Measurements from ENCODE around the gene PDCL2.
A peak's percentile ranks its signal among the peaks of the same experiment; 100 is the strongest.
"Not testable (repeated sequence)": the region's sequence is repeated elsewhere in the genome, so short reads cannot be mapped to it uniquely, and the experiment has no call there.

PDCL2 gene

DNA sequence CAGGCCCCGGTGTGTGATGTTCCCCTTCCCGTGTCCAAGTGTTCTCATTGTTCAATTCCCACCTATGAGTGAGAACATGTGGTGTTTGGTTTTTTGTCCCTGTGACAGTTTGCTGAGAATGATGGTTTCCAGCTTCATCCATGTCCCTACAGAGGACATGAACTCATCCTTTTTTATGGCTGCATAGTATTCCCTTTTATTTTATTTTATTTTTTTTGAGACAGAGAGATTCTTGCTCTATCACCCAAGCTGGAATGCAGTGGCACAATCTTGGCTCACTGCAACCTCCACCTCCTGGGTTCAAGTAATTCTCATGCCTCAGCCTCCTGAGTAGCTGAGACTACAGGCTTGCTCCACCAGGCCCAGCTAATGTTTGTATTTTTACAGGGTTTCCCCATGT, 9.3 kb downstream of the PDCL2 start:
- DNase-seq: not testable (repeated sequence)

DNA sequence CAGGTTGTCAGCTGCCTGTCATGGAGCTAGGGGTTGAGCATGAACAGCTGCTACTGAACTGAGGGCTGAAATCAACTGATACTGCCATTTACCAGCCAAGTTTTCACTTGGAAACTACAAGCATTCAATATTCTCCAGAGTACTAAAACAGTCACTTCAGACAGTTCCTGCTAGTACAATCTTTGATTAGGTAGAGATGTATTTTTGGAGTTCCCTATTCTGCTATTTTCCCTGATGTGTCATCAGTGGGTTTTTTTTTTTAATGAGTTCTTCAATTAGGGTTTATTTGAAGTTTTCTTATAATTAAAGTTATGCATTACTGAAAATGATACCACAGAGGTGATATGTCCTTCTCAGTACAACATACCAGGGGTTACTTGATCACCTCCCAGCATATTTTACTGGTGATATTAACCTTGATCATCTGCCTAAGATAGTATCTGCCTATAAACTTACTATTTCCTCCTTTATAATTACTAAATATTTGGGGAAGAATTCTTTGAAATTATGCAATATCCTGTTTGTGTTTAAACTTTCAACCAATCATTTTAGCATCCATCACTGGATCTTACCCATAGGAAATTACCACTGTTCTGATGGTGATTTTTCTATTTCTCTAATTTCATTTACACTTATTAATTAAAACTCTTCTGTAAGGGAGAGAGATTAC, 13.6 kb downstream of the PDCL2 start:
- no peak for DNase-seq

DNA sequence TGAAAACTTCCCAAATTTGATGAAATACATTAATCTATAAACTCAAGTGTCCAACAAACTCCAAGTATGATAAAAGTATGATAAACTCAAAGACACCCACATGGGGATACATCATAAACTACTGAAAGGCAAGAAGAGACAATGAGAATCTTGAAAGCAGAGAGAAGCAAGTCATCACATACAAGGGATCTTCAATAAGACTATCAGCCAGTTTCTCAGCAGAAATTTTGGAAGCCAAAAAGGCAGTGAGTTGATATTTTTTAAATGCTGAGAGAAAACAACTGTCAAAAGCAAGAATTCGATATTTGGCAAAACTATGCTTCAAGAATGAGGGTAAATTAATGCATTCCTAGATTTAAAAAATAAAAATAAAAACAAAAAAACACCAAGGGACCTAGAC, 16.5 kb downstream of the PDCL2 start:
- no peak for DNase-seq

DNA sequence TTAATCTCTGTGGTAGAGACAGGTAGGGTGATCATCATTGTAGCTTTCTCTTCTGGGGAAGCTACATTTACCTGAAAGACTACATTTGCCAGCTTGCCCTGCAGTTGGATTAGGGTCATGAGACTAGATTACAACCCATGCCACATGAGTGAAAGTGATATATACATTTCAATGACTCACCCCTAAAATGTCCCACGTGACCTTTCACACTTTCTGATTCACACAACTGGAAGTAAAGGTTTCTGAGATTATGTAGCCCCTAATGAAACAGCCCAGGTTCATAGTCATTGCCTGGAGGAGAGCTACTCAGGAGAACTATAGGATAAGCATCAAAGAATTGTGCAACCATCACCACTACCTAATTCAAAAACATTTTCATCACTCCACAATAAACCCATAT, 17.8 kb downstream of the PDCL2 start:
- DNase-seq: no peak

DNA sequence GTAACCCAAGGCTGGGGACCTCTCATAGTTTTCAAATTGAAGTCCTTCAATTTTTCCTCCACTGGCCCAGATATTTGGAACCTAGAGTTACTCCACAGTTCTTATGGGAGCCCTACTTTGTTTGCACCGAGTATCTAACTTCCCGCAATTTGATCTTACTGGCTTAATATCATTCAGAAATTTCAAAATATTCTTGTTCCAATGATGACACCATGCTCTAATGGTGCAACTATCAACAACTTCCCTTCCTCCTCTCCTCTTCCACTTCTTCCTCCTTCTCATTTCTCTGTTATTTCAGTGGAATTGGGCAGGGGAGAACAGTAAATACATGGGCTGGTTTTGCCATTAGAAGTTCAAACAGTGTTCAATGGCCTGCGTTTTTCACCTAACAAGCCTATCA, 20.2 kb downstream of the PDCL2 start:
- no peak for DNase-seq

DNA sequence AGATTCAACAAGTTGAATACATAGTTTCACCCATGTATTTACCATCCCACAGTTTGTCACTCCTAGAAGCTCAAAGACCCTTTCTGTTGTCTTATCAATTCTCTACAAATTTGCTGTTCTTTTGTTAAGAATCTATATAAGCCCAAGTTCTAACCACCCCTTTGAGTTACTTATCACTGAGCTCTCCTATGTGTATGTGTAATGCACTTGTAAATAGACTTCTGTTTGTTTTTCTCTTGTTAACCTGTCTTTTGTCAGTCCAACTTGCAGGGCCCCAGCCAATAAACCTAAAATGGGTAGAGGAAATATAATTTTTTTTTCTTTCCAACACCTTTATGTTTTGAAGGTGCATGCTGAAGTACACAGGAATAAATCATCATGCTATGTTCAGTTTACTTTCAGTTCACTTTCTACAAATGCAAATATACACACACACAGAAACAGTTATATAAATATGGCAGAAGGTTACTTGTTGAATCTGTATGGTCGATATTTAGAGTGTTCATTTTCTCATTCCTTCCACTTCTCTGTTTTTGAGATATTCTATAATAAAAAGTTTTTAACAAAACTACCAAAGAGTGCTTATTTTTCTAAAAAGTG, 23.0 kb downstream of the PDCL2 start:
- DNase-seq: no peak

DNA sequence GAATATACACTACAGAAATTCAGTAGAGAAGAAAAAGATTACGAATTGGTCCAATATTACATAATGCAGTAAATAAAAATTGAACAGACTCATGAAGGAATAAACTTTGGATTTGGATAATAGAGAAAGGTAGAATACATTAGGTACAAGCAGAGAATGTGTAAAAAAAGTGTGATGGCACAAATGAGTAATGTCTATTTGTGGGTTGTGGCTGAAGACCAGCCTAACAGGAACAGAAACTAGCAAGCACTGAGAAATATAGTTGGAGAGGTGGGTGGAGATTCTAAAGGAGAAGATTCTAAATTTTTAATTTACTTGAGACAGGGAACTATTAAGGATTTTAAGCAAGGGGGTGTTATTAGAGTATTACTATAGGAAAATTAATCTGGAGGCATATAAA, 30.2 kb downstream of the PDCL2 start:
- no peak for DNase-seq

DNA sequence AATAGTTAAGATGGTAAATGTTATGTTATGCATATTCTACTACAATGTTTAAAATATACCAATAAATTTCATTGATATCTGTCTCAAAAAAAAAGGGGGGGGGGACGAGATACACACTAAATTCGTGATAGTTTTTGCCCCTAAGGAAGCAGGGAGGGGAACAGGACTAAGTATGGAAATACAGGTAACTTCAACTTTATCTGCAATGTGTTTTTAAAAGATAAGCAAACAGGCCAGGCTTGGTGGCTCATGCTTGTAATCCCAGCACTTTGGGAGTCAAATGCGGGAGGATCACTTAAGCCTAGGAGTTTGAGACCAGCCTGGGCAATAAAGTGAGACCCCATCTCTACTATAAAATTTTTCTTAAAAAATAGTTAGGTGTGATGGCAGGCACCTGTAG, 31.9 kb downstream of the PDCL2 start:
- DNase-seq: no peak

DNA sequence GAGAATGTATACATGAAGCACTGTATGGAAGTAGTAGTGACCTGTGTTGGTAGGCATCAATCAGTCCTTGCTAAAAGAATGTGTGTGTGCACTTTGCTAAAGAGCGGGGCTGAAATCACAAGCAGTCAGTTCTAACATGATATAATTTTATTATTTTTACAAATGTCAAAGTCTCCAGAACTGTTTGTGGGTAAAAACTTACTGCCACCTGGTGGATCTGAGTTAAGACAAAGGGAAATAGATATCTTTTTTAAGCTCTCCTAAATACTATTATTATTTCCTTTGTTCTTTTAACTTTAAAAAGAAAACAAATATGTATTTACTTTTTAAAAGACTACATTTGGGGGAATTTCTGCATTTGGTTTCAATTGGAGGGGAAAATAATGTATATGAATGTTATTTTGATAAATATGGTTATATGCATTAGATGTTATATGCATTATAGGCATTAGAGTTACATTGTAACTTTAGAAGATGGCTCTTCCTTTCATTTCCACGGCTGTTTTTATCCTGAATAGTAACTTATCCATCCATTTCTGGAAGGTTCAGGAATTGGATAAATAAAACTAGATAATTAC, 37.5 kb downstream of the PDCL2 start:
- DNase-seq: no peak

DNA sequence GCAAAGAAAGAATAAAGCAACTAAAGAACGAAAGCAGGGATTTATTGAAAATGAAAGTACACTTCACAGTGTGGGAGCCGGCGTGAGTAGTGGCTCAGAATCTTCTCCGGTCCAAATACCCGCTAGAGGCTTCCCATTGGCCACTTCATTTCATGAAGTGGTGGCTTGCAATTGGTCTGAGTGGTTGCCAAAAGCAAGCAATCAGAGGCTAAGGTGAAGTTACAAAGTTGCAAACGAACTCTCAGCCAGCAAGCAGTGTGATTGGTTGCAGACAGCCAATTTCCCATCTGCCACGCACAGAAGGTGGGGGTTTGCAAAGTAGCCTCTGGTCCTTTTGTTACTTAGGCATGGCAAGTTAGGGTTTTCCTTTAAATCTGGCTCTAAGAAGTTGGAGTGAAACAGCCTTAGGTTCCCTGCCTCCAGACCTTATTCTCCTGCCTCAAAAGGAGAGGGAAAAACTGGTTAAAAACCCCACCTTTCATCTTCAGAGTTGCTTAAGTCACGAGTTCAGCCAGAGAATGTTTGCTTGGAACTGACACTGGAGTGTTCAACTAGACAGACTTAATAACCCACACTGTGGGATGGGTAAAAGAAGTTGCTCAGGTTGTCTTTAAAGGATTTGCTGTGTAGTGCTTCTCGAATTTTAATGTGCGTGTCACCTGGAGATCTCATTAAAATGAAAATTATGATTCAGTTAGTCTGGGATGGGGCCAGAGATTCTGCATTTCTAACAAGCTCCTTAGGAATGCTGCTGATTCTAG, 38.4 kb downstream of the PDCL2 start:
- peak; percentile 36 for DNase-seq

DNA sequence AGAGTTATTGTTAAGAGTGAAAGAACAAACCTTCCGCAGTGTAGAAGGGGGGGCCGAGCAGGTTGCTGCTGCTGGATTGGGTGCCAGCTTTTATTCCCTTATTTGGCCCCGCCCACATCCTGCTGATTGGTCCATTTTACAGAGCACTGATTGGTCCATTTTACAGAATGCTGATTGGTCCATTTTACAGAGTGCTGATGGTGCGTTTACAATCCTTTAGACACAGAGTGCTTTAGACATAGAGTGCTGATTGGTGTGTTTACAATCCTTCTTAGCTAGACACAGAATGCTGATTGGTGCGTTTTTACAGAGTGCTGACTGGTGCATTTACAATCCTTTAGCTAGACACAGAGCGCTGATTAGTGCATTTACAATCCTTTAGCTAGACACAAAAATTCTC, 40.1 kb downstream of the PDCL2 start:
- DNase-seq: not testable (repeated sequence)

DNA sequence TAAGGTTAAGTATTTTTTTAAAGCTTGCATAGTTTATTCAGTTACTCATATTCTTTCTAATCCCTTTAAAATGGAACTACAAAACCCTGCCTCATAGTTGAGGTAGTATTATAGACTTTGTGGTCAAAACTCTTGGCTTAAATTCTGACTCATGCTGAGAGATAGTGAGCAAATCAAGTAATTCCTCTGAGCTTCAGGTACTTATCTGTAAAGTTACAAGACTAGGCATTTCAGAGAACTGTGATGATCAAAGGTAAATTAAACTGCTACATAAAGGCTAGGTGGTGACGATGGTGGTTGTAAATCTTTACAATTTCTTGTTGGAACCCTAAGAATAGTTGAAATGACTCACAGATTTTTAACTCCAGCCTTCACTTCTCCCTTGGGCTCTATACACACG, 42.2 kb downstream of the PDCL2 start:
- no peak for DNase-seq

DNA sequence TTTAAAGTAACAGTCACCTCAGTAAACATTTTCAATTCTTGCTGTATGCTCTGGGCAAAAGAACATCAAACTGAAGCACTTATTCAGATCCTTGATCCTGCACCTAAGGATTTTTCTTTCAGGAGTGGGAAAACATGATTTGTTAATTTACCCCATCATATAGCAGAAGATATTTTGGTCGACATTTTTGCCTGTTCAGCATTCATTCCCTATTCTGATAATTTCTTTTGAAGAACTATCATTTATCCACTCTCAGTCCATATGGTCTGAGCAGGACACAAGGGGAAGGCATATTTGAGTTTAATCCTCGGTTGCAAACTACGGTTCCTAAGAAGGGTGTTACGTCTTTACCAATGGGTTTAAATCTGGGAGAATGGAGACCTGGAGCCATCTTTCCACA, 44.1 kb downstream of the PDCL2 start:
- DNase-seq: no peak

DNA sequence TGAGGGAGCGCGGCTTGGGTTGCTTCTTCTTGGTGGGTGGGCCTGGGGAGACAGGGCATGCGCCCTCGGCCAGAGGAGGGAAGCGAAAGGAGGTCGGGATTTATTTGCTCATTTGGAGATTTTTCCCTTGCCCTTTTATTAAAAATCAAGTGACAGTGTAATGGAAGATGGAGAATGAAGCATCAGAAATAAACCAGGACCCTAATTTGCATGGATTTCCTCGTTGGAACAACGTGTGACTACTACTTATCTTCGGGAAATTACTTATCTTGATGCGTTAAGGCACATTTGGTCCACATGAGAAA, 44.6 kb downstream of the PDCL2 start:
- DNase-seq: no peak

DNA sequence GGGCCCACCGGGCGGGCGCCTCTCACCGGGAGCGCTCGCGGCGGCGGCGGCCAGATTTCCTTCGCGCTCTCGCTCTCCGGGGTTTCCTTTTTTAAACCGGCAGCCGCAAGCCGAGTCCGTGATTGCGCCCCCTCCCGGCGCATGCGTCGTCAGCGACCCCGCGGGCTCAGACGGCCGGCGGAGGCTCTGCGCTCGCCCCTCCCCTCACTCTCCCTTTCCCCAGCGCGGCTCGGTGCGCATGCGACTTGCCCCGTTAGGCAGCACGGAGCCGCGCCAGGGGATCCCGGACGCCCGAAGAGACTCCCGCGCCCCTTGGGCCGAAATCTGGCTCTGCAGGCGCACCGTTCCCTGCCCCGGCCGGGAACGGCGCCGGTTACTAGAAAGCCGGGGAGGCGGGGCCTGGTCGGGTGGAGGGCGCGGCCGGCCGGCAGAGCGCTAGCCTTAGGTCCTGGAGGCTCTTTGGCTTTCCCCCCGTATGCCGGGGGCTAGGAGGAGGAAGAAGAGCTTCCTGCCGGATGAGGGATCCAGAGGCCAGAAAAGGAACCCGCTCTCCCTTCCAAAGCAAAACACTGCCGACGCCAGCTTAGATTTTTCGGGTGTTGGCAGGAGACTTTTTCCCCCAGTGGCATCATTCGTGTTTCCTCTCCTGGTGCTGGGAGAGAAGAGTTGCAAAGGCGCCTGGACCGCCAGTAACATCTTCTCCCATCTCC, 45.1 kb downstream of the PDCL2 start, which contains the start of gene CLOCK:
Gene CLOCK (minus strand): TSS at position 154 of the 710 bp plus-strand sequence. CDS start 64,124 bp downstream, outside the sequence.
- DNase-seq: peak; percentile 85

DNA sequence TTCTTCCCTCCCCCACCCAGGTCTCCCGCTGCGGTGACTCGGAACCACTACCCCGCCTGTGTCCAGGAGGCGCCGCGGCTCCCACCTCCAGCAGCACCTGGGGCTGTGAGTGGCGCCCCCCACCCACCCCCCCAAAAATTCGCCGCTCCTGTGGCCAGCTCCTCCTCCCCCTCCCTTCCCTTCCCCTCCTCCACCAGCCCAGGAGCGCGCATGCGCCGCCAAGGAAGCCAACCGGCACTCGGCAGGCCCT, 45.6 kb downstream of the PDCL2 start:
- no peak for DNase-seq

DNA sequence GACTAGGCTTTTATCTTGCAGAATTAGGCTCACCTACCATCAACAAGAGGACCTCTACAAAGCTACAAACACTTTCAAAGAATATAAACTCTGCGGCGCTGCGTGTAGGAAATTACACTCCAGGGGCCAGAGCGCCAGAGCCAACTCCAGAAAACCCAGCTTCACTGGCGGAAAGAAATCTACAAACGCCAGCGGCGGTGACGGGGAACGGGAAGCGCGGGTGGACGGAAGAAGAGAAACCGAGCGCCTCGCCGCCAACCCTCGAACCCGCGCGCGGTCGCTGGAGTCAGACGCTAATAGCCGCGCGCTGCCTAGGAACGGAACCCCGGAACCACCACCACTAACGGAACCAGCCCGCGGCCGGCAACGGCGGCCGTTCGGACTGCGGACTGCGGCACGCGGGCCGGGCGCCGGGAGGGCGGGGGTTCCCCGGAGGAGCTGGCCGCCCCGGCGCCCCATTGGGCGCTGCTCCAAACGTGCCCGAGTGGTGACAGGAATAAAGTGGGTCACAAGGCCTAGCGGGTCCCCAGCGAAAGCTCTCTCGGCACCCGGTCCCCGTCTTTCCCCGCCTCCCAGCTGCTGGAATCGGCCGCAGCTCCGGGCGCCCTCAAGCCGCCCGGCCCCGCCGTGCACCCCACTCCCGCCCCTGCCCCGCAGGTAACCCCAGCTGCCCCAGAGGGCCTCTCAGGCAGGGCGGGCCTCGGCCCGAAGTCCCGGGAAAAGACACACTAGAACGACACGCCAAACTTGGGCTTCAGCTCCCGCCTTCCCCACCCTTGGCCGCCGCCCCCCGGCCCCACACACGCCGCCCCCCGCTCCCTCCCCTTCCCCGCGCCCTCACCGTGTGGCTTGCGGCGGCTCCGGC, 46.2 kb downstream of the PDCL2 start:
- DNase-seq: peak; percentile 77

DNA sequence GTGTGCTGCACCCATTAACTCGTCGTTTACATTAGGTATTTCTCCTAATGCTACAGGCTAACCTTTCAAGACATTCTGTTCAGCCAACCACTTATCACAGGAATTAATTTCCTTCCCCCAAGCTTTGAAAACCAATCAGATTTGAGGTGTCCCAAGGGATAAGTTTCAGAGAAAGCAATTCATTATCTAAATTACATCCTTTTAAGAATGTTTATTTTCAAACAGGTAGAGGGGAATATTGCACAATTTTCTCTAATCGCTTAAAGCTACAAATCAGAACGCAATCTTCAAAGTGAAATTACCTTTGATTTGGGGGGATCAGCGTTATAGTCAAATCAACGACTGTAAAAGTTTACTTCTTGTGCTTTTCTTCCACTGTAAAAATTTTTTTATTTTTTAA, 46.9 kb downstream of the PDCL2 start:
- DNase-seq: no peak

DNA sequence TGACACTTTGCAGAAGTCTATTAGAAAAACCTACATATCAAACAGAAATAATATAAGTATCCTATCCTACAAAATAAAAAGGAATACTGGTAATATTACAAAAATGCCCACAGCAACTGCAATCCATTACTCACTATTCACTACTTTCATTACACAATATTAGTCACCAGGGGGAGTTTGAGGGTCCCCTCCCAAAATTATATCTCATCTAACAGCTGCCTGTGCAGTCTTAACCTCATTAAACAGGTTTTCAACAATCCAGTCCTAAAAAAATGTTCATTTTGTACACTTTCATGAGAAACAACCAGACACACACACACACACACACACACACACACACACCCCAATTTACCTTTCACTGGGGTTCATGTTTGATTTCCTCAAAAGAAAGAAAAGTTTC, 48.2 kb downstream of the PDCL2 start:
- no peak for DNase-seq

DNA sequence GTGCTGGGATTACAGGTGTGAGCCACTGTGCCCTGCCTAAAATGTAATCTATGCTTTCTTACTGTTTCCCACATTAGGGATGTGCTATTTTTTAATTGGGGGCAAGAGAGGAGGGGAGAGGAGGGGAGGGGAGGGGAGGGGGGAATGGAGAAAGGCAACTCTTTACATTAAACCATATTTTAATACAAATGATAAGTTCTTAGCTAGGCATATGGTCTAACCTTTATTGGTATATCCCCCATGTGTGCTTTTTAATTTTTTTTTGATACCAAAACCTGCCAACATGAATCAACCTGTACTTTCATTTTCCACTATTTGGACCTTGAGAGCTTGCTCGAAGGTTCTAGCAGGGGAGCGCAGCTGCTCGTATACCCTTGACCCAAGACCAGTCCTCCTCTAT, 51.8 kb downstream of the PDCL2 start:
- DNase-seq: no peak

DNA sequence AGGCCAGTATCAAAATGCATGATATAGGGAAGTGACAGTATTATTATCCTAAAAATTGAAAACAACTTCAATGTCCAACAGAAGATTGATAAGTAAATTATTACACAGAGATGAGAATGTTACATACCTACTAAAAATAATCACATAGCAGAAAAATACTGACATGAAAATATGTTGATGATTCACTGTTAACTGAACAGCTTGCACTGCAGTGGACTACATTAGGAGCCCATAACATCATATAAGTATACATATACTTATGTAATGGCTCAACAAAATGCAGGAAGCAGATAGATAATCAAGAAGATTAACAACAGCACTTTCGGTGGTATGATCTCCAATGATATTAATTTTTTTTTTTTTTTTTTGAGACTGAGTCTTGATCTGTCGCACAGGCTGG, 52.4 kb downstream of the PDCL2 start:
- no peak for DNase-seq

DNA sequence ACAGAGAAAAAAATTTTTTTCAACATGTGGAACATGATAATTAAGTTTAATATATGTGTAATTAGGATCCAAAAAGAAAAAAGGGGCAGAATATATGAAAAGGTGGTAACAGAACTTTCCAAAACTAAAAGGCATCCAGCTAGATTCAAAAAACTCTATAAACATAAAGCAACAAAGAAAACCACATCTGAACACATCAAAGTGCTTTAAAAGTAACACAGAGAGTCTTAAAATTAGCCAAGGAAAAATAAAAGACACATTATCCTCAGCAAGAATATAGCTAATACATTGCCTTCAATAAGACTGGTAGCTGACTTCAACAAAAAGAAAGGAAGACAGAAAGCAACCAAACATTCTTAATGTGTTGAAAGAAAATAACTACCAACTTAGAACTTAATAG, 53.5 kb downstream of the PDCL2 start:
- no peak for DNase-seq

DNA sequence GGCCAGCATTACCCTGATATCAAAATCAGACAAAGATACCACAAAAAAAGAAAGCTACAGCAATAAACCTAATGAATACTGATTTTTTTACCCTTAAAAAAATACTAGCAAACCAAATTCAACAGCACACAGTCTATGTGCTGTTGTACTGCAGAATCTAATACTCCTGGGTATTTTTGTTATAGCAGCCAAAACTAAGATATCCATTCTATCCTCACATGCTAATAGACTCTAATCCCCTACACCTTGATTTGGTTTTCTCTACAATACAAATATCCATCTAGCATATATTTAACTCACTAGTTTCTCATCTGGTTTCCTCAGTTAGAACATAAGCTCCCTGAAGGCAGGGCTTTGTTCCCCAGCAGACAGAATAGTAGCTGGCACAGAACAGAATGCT, 57.7 kb downstream of the PDCL2 start:
- DNase-seq: no peak

Data from T1000 (cell line).